HCT116 (cell line): ENCODE data around the gene MSI2. TPM values are rescaled to one million over a fixed set of nuclear protein-coding genes. Genes with fewer than 3 reads are reported as not detected.

ENCODE experiments used
- ATAC-seq: fragments of 200-7000 bp; cut with Tn5 transposase; 2 replicates; pipeline ENCODE4 v1.9.1; 2020; ENCODE audit warnings: mild to moderate bottlenecking, moderate library complexity
- BruUV-seq: library from RNA; stranded (reverse); fragments of 400-500 nt; replicated peaks from 2 replicates; lab custom pipeline; 2021; lab: Mats Ljungman, UMichigan
- CTCF ChIA-PET: fragments of 300-600 bp; sonication (Branson Sonifier 250); formaldehyde crosslinking; loops from one replicate; lab custom pipeline; 2021; ENCODE audit warnings: antibody characterized with exemption; lab: Charles Lee
- POLR2A ChIA-PET: fragments of 300-600, 350-600 bp; sonication (Branson Sonifier 250); formaldehyde crosslinking; loops from one replicate; lab custom pipeline; 2021; ENCODE audit warnings: antibody characterized with exemption; lab: Charles Lee
- RAD21 ChIA-PET, 2 experiments: fragments of 300-600 bp; sonication (Branson Sonifier 250); formaldehyde crosslinking; loops; one replicate each; lab custom pipeline; 2023; ENCODE audit warnings: low total read pairs in 2 of 2; ENCODE audit not compliant: uncharacterized antibody in 2 of 2, unreplicated experiment in 2 of 2, low non-redundant PET in 1 of 2; lab: Charles Lee
- DNase-seq: peaks from one replicate; pipeline ENCODE4 v3.0.0-alpha.2; 2010; ENCODE audit warnings: low read depth, low spot score
- H2AFZ ChIP-seq: fragments of 200-600 bp; shearing (Covaris generic), sonication (generic); 2 replicates; pipeline ENCODE4 v1.6.1; 2017; ENCODE audit warnings: low read depth, mixed run types, mixed read lengths, antibody characterized with exemption, low read length; ENCODE audit not compliant: poor library complexity, severe bottlenecking
- H3K27ac ChIP-seq: 2 replicates; pipeline ENCODE4 v1.5.1; 2012; ENCODE audit warnings: low read depth, low read length
- H3K27me3 ChIP-seq: fragments of 200-600 bp; sonication (generic); 2 replicates; pipeline ENCODE4 v1.6.1; 2016; ENCODE audit warnings: mixed run types, low read length, mixed read lengths; ENCODE audit not compliant: insufficient read depth
- H3K36me3 ChIP-seq, 2 experiments: fragments of 200-500 bp in 1 of 2; fragments of 200-600 bp in 1 of 2; sonication (Bioruptor generic) in 1 of 2; sonication (generic) in 1 of 2; 2 replicates each; pipeline versions ENCODE4 v1.5.1 to v1.6.1; 2014 to 2016; ENCODE audit warnings: low read length in 2 of 2, inconsistent platforms in 1 of 2, mixed read lengths in 1 of 2, mixed run types in 1 of 2; ENCODE audit not compliant: insufficient read depth in 2 of 2, control insufficient read depth in 1 of 2
- H3K4me1 ChIP-seq, 2 experiments: fragments of 200-600 bp in 1 of 2; sonication (generic) in 1 of 2; 2 replicates each; pipeline versions ENCODE4 v1.5.1 to v1.6.1; 2012 to 2017; ENCODE audit warnings: low read length in 2 of 2, inconsistent platforms in 1 of 2, mild to moderate bottlenecking in 1 of 2, mixed read lengths in 1 of 2, mixed run types in 1 of 2, moderate library complexity in 1 of 2; ENCODE audit not compliant: insufficient read depth in 2 of 2, control insufficient read depth in 1 of 2
- H3K4me2 ChIP-seq: fragments of 200-600 bp; sonication (generic); 2 replicates; pipeline ENCODE4 v1.6.1; 2017; ENCODE audit warnings: mixed run types, low read length, mixed read lengths
- H3K4me3 ChIP-seq, 2 experiments: fragments of 200-600 bp in 1 of 2; sonication (generic) in 1 of 2; replicated peaks in 1 of 2; 2 replicates each; pipeline ENCODE4 v1.5.1; 2011 to 2016; ENCODE audit warnings: low read length in 2 of 2, control low read depth in 1 of 2, low read depth in 1 of 2, mild to moderate bottlenecking in 1 of 2, mixed read lengths in 1 of 2, mixed run types in 1 of 2
- H3K79me2 ChIP-seq: fragments of 200-600 bp; sonication (generic); 2 replicates; pipeline ENCODE4 v1.6.1; 2017; ENCODE audit warnings: mild to moderate bottlenecking, mixed run types, low read length, moderate library complexity, mixed read lengths; ENCODE audit not compliant: insufficient read depth
- H3K9ac ChIP-seq: fragments of 200-600 bp; sonication (generic); 2 replicates; pipeline ENCODE4 v1.6.1; 2016; ENCODE audit warnings: low read length, mixed read lengths
- H3K9me2 ChIP-seq: fragments of 200-600 bp; sonication (generic), shearing (Covaris generic); 2 replicates; pipeline ENCODE4 v1.6.1; 2017; ENCODE audit warnings: mixed run types, mild to moderate bottlenecking, moderate library complexity; ENCODE audit not compliant: insufficient read depth
- H3K9me3 ChIP-seq, 2 experiments: fragments of 200-500 bp in 1 of 2; fragments of 200-600 bp in 1 of 2; sonication (Bioruptor generic) in 1 of 2; sonication (generic) in 1 of 2; 2 replicates each; pipeline ENCODE4 v1.6.1; 2014 to 2017; ENCODE audit warnings: low read length in 2 of 2, mixed read lengths in 2 of 2, inconsistent platforms in 1 of 2, low read depth in 1 of 2, mild to moderate bottlenecking in 1 of 2, mixed run types in 1 of 2, moderate library complexity in 1 of 2; ENCODE audit not compliant: control insufficient read depth in 1 of 2, insufficient read depth in 1 of 2
- H4K20me1 ChIP-seq: fragments of 200-600 bp; sonication (generic), shearing (Covaris generic); 2 replicates; pipeline ENCODE4 v1.6.1; 2017; ENCODE audit warnings: mixed run types, mild to moderate bottlenecking, moderate library complexity; ENCODE audit not compliant: insufficient read depth
- CBX3 ChIP-seq: IDR thresholded peaks from 2 replicates; pipeline ENCODE4 v1.6.1; 2012; ENCODE audit warnings: low read depth
- CTCF ChIP-seq, 3 experiments: fragments of 200-600 bp in 1 of 3; sonication (generic) in 1 of 3; IDR thresholded peaks in 2 of 3; conservative IDR thresholded peaks in 1 of 3; 2 replicates each; pipeline ENCODE4 v1.5.1; 2012 to 2017; ENCODE audit warnings: low read depth in 2 of 3, low read length in 2 of 3, antibody characterized with exemption in 1 of 3, borderline replicate concordance in 1 of 3, control low read depth in 1 of 3, mild to moderate bottlenecking in 1 of 3, mixed read lengths in 1 of 3, mixed run types in 1 of 3, moderate library complexity in 1 of 3; ENCODE audit not compliant: insufficient read depth in 1 of 3
- EGR1 ChIP-seq: IDR thresholded peaks from 2 replicates; pipeline ENCODE4 v1.6.1; 2012; ENCODE audit warnings: low read depth
- EZH2 ChIP-seq: fragments of 200-600 bp; sonication (generic); IDR thresholded peaks from 2 replicates; pipeline ENCODE4 v1.6.1; 2017; ENCODE audit warnings: antibody characterized with exemption, mixed run types
- FOSL1 ChIP-seq: IDR thresholded peaks from 2 replicates; pipeline ENCODE4 v1.6.1; 2012; ENCODE audit warnings: low read depth
- POLR2AphosphoS5 ChIP-seq: IDR thresholded peaks from 2 replicates; pipeline ENCODE4 v1.6.1; 2011; ENCODE audit warnings: mild to moderate bottlenecking, low read depth, low read length, moderate library complexity
- SP1 ChIP-seq: IDR thresholded peaks from 2 replicates; pipeline ENCODE4 v1.6.1; 2012; ENCODE audit warnings: low read depth
- TCF7L2 ChIP-seq: IDR thresholded peaks from 2 replicates; pipeline ENCODE4 v1.7.0; 2011; ENCODE audit warnings: borderline replicate concordance, inconsistent platforms; ENCODE audit not compliant: insufficient read depth, insufficient read length; ENCODE audit errors: extremely low read depth
- ZNF274 ChIP-seq: fragments of 200-500 bp; sonication (Bioruptor generic); IDR thresholded peaks from 2 replicates; pipeline ENCODE4 v1.6.1; 2014; ENCODE audit warnings: mild to moderate bottlenecking, low read depth, low read length, inconsistent platforms
- intact Hi-C: fragments of 100-400 bp; cut with micrococcal nuclease; formaldehyde crosslinking; loops from 2 replicates; pipeline ENCODE4 v1.10.0; 2022
- total RNA-seq: library from RNA; stranded (reverse); gene quantifications from one replicate; pipeline ENCODE4 v1.2.1, GENCODE V29; 2021; ENCODE audit not compliant: unreplicated experiment

Gene MSI2
- total RNA-seq, 1 experiment from 2014 or later, result 137 TPM

GRCh38 chr17:57544834-57545463 lies 288.6 kb downstream of the MSI2 start (continued):
- TF ChIP-seq CTCF (IDR thresholded peaks at IDR 0.05 in 2 of 3, conservative IDR thresholded peaks at IDR 0.05 in 1 of 3; ENCODE audit: borderline replicate concordance in 1 of 3, insufficient read depth in 1 of 3, low read depth in 2 of 3, low read length in 2 of 3), result no peak
- no peak for TF ChIP-seq POLR2AphosphoS5
- TF ChIP-seq CBX3, result no peak

- H3K36me3 ChIP-seq, result no peaks in the 10 kb centered on the region
- H3K9me2 ChIP-seq, result no peaks in the 10 kb centered on the region
- no TSS peak for BruUV-seq
- H3K27me3 ChIP-seq, result no peaks in the 10 kb centered on the region
- H2AFZ ChIP-seq, result no peak overlapping the region
- DNase-seq (no peak), ATAC-seq (no peak)
- intact Hi-C loops, result no loop called here
- ChIA-PET RAD21 (no interaction called here), POLR2A (no interaction called here), CTCF (no interaction called here)
- no peak for TF ChIP-seq TCF7L2
- no peak for TF ChIP-seq FOSL1
- no peak for TF ChIP-seq EZH2
- TF ChIP-seq EGR1, result no peak
- TF ChIP-seq ZNF274, result no peak
- no peak for TF ChIP-seq SP1
- peaks cover 14 to 15% of the 10 kb centered on the region in 2 experiments for H3K4me1 ChIP-seq
- H3K9ac ChIP-seq, result no peak overlapping the region
- no peaks in the 10 kb centered on the region for H3K9me3 ChIP-seq
- H4K20me1 ChIP-seq, result no peaks in the 10 kb centered on the region
- no peaks in the 10 kb centered on the region for H3K79me2 ChIP-seq
- H3K27ac ChIP-seq, result no peak overlapping the region
- H3K4me3 ChIP-seq, result no peak overlapping the region
- no peak overlapping the region for H3K4me2 ChIP-seq
Observed at GRCh38 chr17:57545731-57546342, 289.5 kb downstream of the MSI2 start.
